ENCODE data around the gene TMEM138. TPM values are rescaled to one million over a fixed set of nuclear protein-coding genes. Genes with fewer than 3 reads are reported as not detected.

The TMEM138 gene
- total RNA-seq, 4 donors from 2014 or later: 14.6 to 28.1 (median 20.7) TPM

DNA sequence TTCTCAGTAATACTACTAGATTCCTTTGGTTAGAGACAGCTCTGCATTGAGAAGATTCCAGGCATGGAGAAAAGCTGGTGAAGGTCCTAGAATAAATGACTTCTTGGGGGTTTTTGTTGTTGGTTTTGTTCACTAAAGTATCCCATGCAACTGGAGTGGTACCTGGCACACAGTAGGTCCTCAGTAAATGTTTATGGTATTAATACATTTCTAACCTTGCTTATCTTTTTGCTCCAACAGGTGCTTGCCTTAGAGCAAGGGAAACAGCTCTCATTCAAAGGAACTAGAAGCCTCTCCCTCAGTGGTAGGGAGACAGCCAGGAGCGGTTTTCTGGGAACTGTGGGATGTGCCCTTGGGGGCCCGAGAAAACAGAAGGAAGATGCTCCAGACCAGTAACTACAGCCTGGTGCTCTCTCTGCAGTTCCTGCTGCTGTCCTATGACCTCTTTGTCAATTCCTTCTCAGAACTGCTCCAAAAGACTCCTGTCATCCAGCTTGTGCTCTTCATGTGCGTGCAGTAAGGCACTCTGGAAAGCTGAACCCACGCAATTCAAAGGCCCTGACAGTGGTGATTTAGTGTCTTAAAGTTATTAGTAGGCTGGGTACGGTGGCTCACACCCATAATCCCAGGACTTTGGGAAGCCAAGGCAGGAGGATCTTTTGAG lies 2.0 kb downstream of the TMEM138 start:
- Histone ChIP-seq H3K4me1 (peaks cover 14 to 72% (median 39%) of the 10 kb centered on the region in 3 donors), H3K27ac (no peak overlapping the region), H3K4me3 (no peak overlapping the region), H3K36me3 (peaks cover 5 to 55% (median 49%) of the 10 kb centered on the region in 3 donors), H3K27me3 (no peaks in the 10 kb centered on the region), H3K9me3 (no peaks in the 10 kb centered on the region)
- TF ChIP-seq POLR2A (IDR thresholded peaks at IDR 0.05): no peak
- TF ChIP-seq CTCF (IDR thresholded peaks at IDR 0.05): no peak
- no peak for DNase-seq
- WGBS, 2 donors: 81 to 92% methylated on average over 2 to 3 of the region's 5 CpGs
- intact Hi-C loops (cut with DNase I): no loop called here

DNA sequence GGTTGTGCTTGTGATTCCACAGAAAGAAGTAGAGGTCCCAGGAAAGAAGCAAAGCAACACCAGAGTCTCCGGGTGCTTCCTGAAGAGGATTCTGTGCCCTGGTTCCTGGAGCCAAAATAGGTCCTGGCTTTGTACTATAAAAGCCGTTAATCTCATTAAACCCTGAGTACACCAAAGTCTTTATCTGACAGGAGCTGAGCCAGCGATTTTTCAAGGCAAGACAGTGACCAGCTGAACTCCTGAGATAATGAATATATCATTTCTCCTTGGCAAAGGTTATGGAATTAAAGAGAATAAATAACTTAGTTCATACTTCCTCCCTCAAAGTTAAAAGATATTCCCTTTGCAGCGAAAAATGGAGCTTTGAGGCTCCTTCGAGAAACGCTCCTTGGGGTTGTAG lies 5.2 kb downstream of the TMEM138 start:
- no peaks in the 10 kb centered on the region for H3K9me3 ChIP-seq
- 56 to 68% methylated on average over 6 of the region's 6 CpGs for WGBS, 2 donors
- peaks cover 18 to 78% (median 43%) of the 10 kb centered on the region in 3 donors for H3K4me1 ChIP-seq
- no peak overlapping the region for H3K27ac ChIP-seq
- H3K4me3 ChIP-seq: no peak overlapping the region
- peaks cover 5 to 65% (median 50%) of the 10 kb centered on the region in 3 donors for H3K36me3 ChIP-seq
- TF ChIP-seq POLR2A (IDR thresholded peaks at IDR 0.05) (no peak), CTCF (IDR thresholded peaks at IDR 0.05) (no peak)
- no peak for DNase-seq
- H3K27me3 ChIP-seq: no peaks in the 10 kb centered on the region
- intact Hi-C loops (cut with DNase I): no loop called here

DNA sequence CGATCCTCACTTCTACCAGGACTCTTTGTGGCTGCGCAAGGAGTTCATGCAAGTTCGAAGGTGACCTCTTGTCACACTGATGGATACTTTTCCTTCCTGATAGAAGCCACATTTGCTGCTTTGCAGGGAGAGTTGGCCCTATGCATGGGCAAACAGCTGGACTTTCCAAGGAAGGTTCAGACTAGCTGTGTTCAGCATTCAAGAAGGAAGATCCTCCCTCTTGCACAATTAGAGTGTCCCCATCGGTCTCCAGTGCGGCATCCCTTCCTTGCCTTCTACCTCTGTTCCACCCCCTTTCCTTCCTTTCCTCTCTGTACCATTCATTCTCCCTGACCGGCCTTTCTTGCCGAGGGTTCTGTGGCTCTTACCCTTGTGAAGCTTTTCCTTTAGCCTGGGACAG lies 6.5 kb downstream of the TMEM138 start:
- WGBS, 2 donors: 89% methylated on average over 7 of the region's 7 CpGs
- no peak for DNase-seq
- peaks cover 10 to 66% (median 32%) of the 10 kb centered on the region in 3 donors for H3K4me1 ChIP-seq
- no peak overlapping the region for H3K4me3 ChIP-seq
- no peaks in the 10 kb centered on the region for H3K27me3 ChIP-seq
- intact Hi-C loops (cut with DNase I): no loop called here
- TF ChIP-seq POLR2A (IDR thresholded peaks at IDR 0.05) (no peak), CTCF (IDR thresholded peaks at IDR 0.05) (no peak)
- H3K9me3 ChIP-seq: no peaks in the 10 kb centered on the region
- peak overlapping the region; percentile 1 to 79 (median 76) for H3K27ac ChIP-seq
- H3K36me3 ChIP-seq: peaks cover 5 to 65% (median 50%) of the 10 kb centered on the region in 3 donors

DNA sequence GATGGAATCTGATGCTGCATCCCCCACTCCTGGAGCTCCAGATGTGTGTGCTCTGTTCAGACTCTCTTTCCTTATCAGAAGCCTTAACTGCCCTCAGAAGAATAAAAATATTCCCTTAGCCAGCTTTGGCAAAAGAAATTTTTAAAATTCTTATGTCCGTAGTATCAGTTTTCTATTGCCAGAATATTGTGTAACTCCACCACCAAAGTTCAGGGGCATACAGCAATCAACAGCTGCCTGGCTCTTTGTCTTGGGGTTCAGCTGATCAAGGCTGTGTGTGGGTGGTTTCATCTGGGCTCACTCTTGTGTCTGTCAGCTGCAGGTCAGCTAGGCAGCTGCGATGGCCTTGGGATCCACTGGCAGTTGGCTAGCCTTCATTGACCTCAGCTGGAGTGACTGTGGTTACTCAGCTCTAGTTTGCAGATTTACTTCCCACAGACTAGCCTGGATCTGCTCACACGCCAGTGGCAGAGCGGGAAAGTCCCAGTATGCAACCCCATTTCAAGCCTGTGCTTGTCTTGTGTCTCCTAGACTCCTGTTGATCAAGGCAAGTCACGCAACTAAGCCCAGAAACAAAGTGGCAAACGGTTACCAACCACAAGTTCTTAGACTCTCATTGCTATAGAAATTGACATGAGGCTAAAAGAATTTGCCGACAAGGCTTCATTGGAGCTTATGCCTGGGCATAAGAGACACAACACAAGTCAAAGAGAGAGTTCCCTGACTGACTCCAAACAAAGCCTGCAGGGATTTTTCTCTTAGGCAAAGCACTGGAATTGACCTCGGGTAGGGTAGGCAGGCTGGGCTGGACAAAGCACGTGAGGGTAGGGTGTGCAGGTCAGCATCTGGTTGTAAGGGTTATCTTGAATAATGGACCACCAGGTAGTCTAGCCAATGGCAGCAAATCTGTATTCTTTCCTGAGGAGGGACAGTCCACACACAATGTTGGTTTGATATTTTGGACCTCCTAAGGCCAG lies 7.5 kb downstream of the TMEM138 start:
- peak overlapping the region; percentile 48 to 79 (median 76) for H3K27ac ChIP-seq
- 41 to 47% methylated on average over 6 of the region's 9 CpGs for WGBS, 2 donors
- H3K27me3 ChIP-seq: no peaks in the 10 kb centered on the region
- H3K4me1 ChIP-seq: peaks cover 10 to 61% (median 32%) of the 10 kb centered on the region in 3 donors
- no peak for DNase-seq
- no peak overlapping the region for H3K4me3 ChIP-seq
- intact Hi-C loops (cut with DNase I): no loop called here
- TF ChIP-seq POLR2A (IDR thresholded peaks at IDR 0.05): no peak
- TF ChIP-seq CTCF (IDR thresholded peaks at IDR 0.05): no peak
- H3K36me3 ChIP-seq: peaks cover 5 to 56% (median 42%) of the 10 kb centered on the region in 3 donors
- H3K9me3 ChIP-seq: no peaks in the 10 kb centered on the region
